Activated naive CD8-positive, alpha-beta T cell treated with anti-CD3 and anti-CD28 coated beads, Interleukin-2, amount 10 ng/mL, durations not matched to agents 7 days and 5 days (primary cell): Measurements from ENCODE around the gene ZNF189. TPM values are rescaled to one million over a fixed set of nuclear protein-coding genes. Genes with fewer than 3 reads are reported as not detected.

Experiments
- ATAC-seq: fragments of 150-1000 bp; cut with Tn5 transposase; one replicate; pipeline ENCODE4 v1.10.0; 2021; ENCODE audit warnings: low read depth, moderate library complexity
- POLR2A ChIA-PET: fragments of 350-600 bp; sonication (Branson Sonifier 250); formaldehyde crosslinking; loops from one replicate; lab custom pipeline; 2021; ENCODE audit warnings: antibody characterized with exemption; lab: Charles Lee
- DNase-seq: peaks from one replicate; pipeline ENCODE4 v3.0.0; 2021
- H3K27ac Mint-ChIP-seq: one replicate; pipeline ENCODE4 v1.8.0; 2022; ENCODE audit warnings: mild to moderate bottlenecking, mixed read lengths
- H3K27me3 Mint-ChIP-seq: one replicate; pipeline ENCODE4 v1.8.0; 2022; ENCODE audit warnings: mild to moderate bottlenecking, moderate library complexity, mixed read lengths
- H3K36me3 Mint-ChIP-seq: one replicate; pipeline ENCODE4 v1.8.0; 2021; ENCODE audit warnings: mild to moderate bottlenecking, mixed read lengths
- H3K4me1 Mint-ChIP-seq: one replicate; pipeline ENCODE4 v1.8.0; 2021; ENCODE audit warnings: mixed read lengths
- H3K4me3 Mint-ChIP-seq: one replicate; pipeline ENCODE4 v1.8.0; 2022; ENCODE audit warnings: mild to moderate bottlenecking, moderate library complexity, mixed read lengths
- H3K9me3 Mint-ChIP-seq: one replicate; pipeline ENCODE4 v1.8.0; 2021; ENCODE audit warnings: mixed read lengths
- total RNA-seq, 2 experiments: library from RNA; stranded (reverse); gene quantifications; one replicate each; pipeline ENCODE4 v1.2.3, GENCODE V29; 2021

The ZNF189 gene
- total RNA-seq, 2 experiments from 2014 or later: 14.6 to 16.0 TPM

- ATAC-seq (no peak), DNase-seq (no peak)
- no peak overlapping the region for H3K4me3 Mint-ChIP-seq
- no peaks in the 10 kb centered on the region for H3K27me3 Mint-ChIP-seq
- no peak overlapping the region for H3K27ac Mint-ChIP-seq
- peaks cover 29% of the 10 kb centered on the region for H3K9me3 Mint-ChIP-seq
- no peaks in the 10 kb centered on the region for H3K4me1 Mint-ChIP-seq
- H3K36me3 Mint-ChIP-seq: peaks cover 11% of the 10 kb centered on the region
- POLR2A ChIA-PET: no interaction called here
Measured at GRCh38 chr9:101417977-101418376, 19.3 kb downstream of the ZNF189 start.

- peaks cover 27% of the 10 kb centered on the region for H3K9me3 Mint-ChIP-seq
- H3K27ac Mint-ChIP-seq: no peak overlapping the region
- no peaks in the 10 kb centered on the region for H3K27me3 Mint-ChIP-seq
- POLR2A ChIA-PET: no interaction called here
- DNase-seq: no peak
- no peaks in the 10 kb centered on the region for H3K4me1 Mint-ChIP-seq
- no peak overlapping the region for H3K4me3 Mint-ChIP-seq
- peaks cover 5% of the 10 kb centered on the region for H3K36me3 Mint-ChIP-seq
- ATAC-seq: no peak
Measured at GRCh38 chr9:101418518-101419430, 20.1 kb downstream of the ZNF189 start.

- peaks cover 5% of the 10 kb centered on the region for H3K36me3 Mint-ChIP-seq
Measured at GRCh38 chr9:101419863-101420262, 21.2 kb downstream of the ZNF189 start.

GRCh38 chr9:101421653-101422065, 23.0 kb downstream of the ZNF189 start:
- DNase-seq (no peak), ATAC-seq (no peak)
- Mint-ChIP-seq H3K4me1 (no peaks in the 10 kb centered on the region), H3K4me3 (no peak overlapping the region), H3K9me3 (peaks cover 22% of the 10 kb centered on the region), H3K36me3 (peaks cover 5% of the 10 kb centered on the region), H3K27ac (no peak overlapping the region), H3K27me3 (no peaks in the 10 kb centered on the region)
- POLR2A ChIA-PET: no interaction called here

More at GRCh38 chr9:101419863-101420262, 21.2 kb downstream of the ZNF189 start:
- ATAC-seq (no peak), DNase-seq (no peak)
- Mint-ChIP-seq H3K27me3 (no peaks in the 10 kb centered on the region), H3K4me3 (no peak overlapping the region), H3K27ac (no peak overlapping the region), H3K9me3 (peaks cover 25% of the 10 kb centered on the region), H3K4me1 (no peaks in the 10 kb centered on the region)
- POLR2A ChIA-PET: no interaction called here

- H3K36me3 Mint-ChIP-seq: no peaks in the 10 kb centered on the region
- H3K4me1 Mint-ChIP-seq: no peaks in the 10 kb centered on the region
Measured at GRCh38 chr9:101427358-101427757, 28.7 kb downstream of the ZNF189 start.

GRCh38 chr9:101427957-101428655, 29.5 kb downstream of the ZNF189 start:
- ATAC-seq: no peak
- peaks cover 8% of the 10 kb centered on the region for H3K9me3 Mint-ChIP-seq
- no peak overlapping the region for H3K4me3 Mint-ChIP-seq
- H3K36me3 Mint-ChIP-seq: no peaks in the 10 kb centered on the region
- no peaks in the 10 kb centered on the region for H3K27me3 Mint-ChIP-seq
- no peaks in the 10 kb centered on the region for H3K4me1 Mint-ChIP-seq
- POLR2A ChIA-PET: no interaction called here
- no peak overlapping the region for H3K27ac Mint-ChIP-seq
- no peak for DNase-seq

More at GRCh38 chr9:101427358-101427757, 28.7 kb downstream of the ZNF189 start:
- ATAC-seq: no peak
- Mint-ChIP-seq H3K9me3 (peaks cover 8% of the 10 kb centered on the region), H3K27me3 (no peaks in the 10 kb centered on the region), H3K27ac (no peak overlapping the region), H3K4me3 (no peak overlapping the region)
- no peak for DNase-seq
- POLR2A ChIA-PET: no interaction called here

GRCh38 chr9:101428909-101429308, 30.3 kb downstream of the ZNF189 start:
- H3K36me3 Mint-ChIP-seq: no peaks in the 10 kb centered on the region
- H3K4me3 Mint-ChIP-seq: no peak overlapping the region
- H3K27me3 Mint-ChIP-seq: no peaks in the 10 kb centered on the region
- POLR2A ChIA-PET: no interaction called here
- ATAC-seq (no peak), DNase-seq (no peak)
- peaks cover 4% of the 10 kb centered on the region for H3K9me3 Mint-ChIP-seq
- no peaks in the 10 kb centered on the region for H3K4me1 Mint-ChIP-seq
- H3K27ac Mint-ChIP-seq: no peak overlapping the region

- no peak for ATAC-seq
- Mint-ChIP-seq H3K4me1 (no peaks in the 10 kb centered on the region), H3K4me3 (no peak overlapping the region), H3K27me3 (no peaks in the 10 kb centered on the region), H3K9me3 (peaks cover 2% of the 10 kb centered on the region), H3K27ac (no peak overlapping the region), H3K36me3 (no peaks in the 10 kb centered on the region)
- POLR2A ChIA-PET: no interaction called here
- DNase-seq: no peak
Measured at GRCh38 chr9:101429736-101430135, 31.1 kb downstream of the ZNF189 start.

- POLR2A ChIA-PET: no interaction called here
- Mint-ChIP-seq H3K27me3 (peaks cover 8% of the 10 kb centered on the region), H3K36me3 (no peaks in the 10 kb centered on the region), H3K27ac (no peak overlapping the region), H3K4me1 (no peaks in the 10 kb centered on the region), H3K4me3 (no peak overlapping the region), H3K9me3 (peaks cover 1% of the 10 kb centered on the region)
- DNase-seq (no peak), ATAC-seq (no peak)
Measured at GRCh38 chr9:101432171-101432570, 33.5 kb downstream of the ZNF189 start.

GRCh38 chr9:101432740-101433139, 34.1 kb downstream of the ZNF189 start:
- ATAC-seq: no peak
- H3K9me3 Mint-ChIP-seq: peaks cover 1% of the 10 kb centered on the region

GRCh38 chr9:101433229-101433628, 34.6 kb downstream of the ZNF189 start:
- Mint-ChIP-seq H3K27me3 (peaks cover 8% of the 10 kb centered on the region), H3K4me3 (no peak overlapping the region), H3K9me3 (peaks cover 1% of the 10 kb centered on the region), H3K36me3 (no peaks in the 10 kb centered on the region), H3K27ac (no peak overlapping the region), H3K4me1 (no peaks in the 10 kb centered on the region)
- no peak for DNase-seq
- ATAC-seq: no peak
- POLR2A ChIA-PET: no interaction called here

More at GRCh38 chr9:101432740-101433139, 34.1 kb downstream of the ZNF189 start:
- Mint-ChIP-seq H3K36me3 (no peaks in the 10 kb centered on the region), H3K27ac (no peak overlapping the region), H3K4me3 (no peak overlapping the region), H3K4me1 (no peaks in the 10 kb centered on the region), H3K27me3 (peaks cover 8% of the 10 kb centered on the region)
- DNase-seq: no peak
- POLR2A ChIA-PET: no interaction called here

- Mint-ChIP-seq H3K4me1 (no peaks in the 10 kb centered on the region), H3K9me3 (peaks cover 1% of the 10 kb centered on the region), H3K27ac (no peak overlapping the region), H3K27me3 (peaks cover 10% of the 10 kb centered on the region), H3K36me3 (no peaks in the 10 kb centered on the region), H3K4me3 (no peak overlapping the region)
- DNase-seq (no peak), ATAC-seq (no peak)
- POLR2A ChIA-PET: no interaction called here
Measured at GRCh38 chr9:101434998-101435397, 36.3 kb downstream of the ZNF189 start.

GRCh38 chr9:101435601-101436079, 37.0 kb downstream of the ZNF189 start, which contains the start of gene ALDOB:
TSS of gene ALDOB (minus strand) at chr9:101435774. CDS start at chr9:101430887, 4,887 bp downstream.
- Mint-ChIP-seq H3K9me3 (peaks cover 1% of the 10 kb centered on the region), H3K27me3 (peaks cover 10% of the 10 kb centered on the region), H3K27ac (no peak within 1 kb of the TSS), H3K4me3 (no peak within 1 kb of the TSS), H3K4me1 (no peaks in the 10 kb centered on the region), H3K36me3 (no peaks in the 10 kb centered on the region)
- POLR2A ChIA-PET: no interaction called here
- ATAC-seq (no peak), DNase-seq (no peak)
